ENCODE data around the gene CDH23. TPM values are rescaled to one million over a fixed set of nuclear protein-coding genes. Genes with fewer than 3 reads are reported as not detected.

Gene CDH23
- polyA plus RNA-seq, 1 donor (not counting 4 experiments of a cell fraction or from before 2014, with no cell fraction given): 0.01 TPM

- Histone ChIP-seq H3K4me3 (ENCODE audit: control insufficient read depth in 2 of 3, extremely low read depth in 1 of 3, insufficient read depth in 2 of 3, low read depth in 1 of 3, low read length in 3 of 3) (no peak overlapping the region), H3K9me3 (ENCODE audit: control insufficient read depth, low read depth, low read length) (no peaks in the 10 kb centered on the region), H3K27me3 (ENCODE audit: control insufficient read depth, extremely low read depth, insufficient read depth, low read length) (peaks cover 5% of the 10 kb centered on the region), H3K36me3 (ENCODE audit: control insufficient read depth in 2 of 2, extremely low read depth in 1 of 2, insufficient read depth in 2 of 2, low read length in 2 of 2) (no peaks in the 10 kb centered on the region), H3K79me2 (ENCODE audit: control insufficient read depth, insufficient read depth, low read length) (no peaks in the 10 kb centered on the region), H3K4me2 (ENCODE audit: control insufficient read depth, extremely low read depth, insufficient read depth, low read depth, low read length) (no peak overlapping the region), H3K27ac (ENCODE audit: control insufficient read depth, insufficient read depth, low read length) (no peak overlapping the region), H2AFZ (ENCODE audit: control insufficient read depth, low read length) (no peak overlapping the region), H4K20me1 (ENCODE audit: control insufficient read depth, extremely low read depth, insufficient read depth, low read length) (no peaks in the 10 kb centered on the region), H3K9ac (ENCODE audit: control insufficient read depth, extremely low read depth, insufficient read depth, low read length) (no peak overlapping the region), H3K4me1 (ENCODE audit: control insufficient read depth, extremely low read depth, insufficient read depth, low read length) (peaks cover 6% of the 10 kb centered on the region), H3K9me1 (ENCODE audit: control insufficient read depth, extremely low read depth, insufficient read depth, low read length) (no peaks in the 10 kb centered on the region)
- FAIRE-seq (no peak), DNase-seq (ENCODE audit: low read depth, low spot score) (no peak)
- TF ChIP-seq CTCF (optimal IDR thresholded peaks at IDR 0.05 in 1 of 3, IDR thresholded peaks at IDR 0.05 in 1 of 3, conservative IDR thresholded peaks at IDR 0.05 in 1 of 3; ENCODE audit: extremely low read depth in 1 of 3, insufficient read depth in 2 of 3, low read length in 3 of 3) (no peak), EZH2 (IDR thresholded peaks at IDR 0.05; ENCODE audit: low read length) (no peak)
- dilution Hi-C loops (cut with MboI; ENCODE audit: extremely low pct_ligation_motif_present, low sequenced_read_pairs): no loop called here
Measured at GRCh38 chr10:71360735-71361134, 36.0 kb upstream of the CDH23 start.

- no peak for DNase-seq (ENCODE audit: low read depth, low spot score)
- Histone ChIP-seq H3K9me1 (ENCODE audit: control insufficient read depth, extremely low read depth, insufficient read depth, low read length) (no peaks in the 10 kb centered on the region), H3K79me2 (ENCODE audit: control insufficient read depth, insufficient read depth, low read length) (no peaks in the 10 kb centered on the region), H3K4me1 (ENCODE audit: control insufficient read depth, extremely low read depth, insufficient read depth, low read length) (peaks cover 6% of the 10 kb centered on the region), H3K9me3 (ENCODE audit: control insufficient read depth, low read depth, low read length) (no peaks in the 10 kb centered on the region), H3K9ac (ENCODE audit: control insufficient read depth, extremely low read depth, insufficient read depth, low read length) (no peak overlapping the region), H4K20me1 (ENCODE audit: control insufficient read depth, extremely low read depth, insufficient read depth, low read length) (no peaks in the 10 kb centered on the region), H2AFZ (ENCODE audit: control insufficient read depth, low read length) (no peak overlapping the region), H3K4me2 (ENCODE audit: control insufficient read depth, extremely low read depth, insufficient read depth, low read depth, low read length) (no peak overlapping the region), H3K4me3 (ENCODE audit: control insufficient read depth in 2 of 3, extremely low read depth in 1 of 3, insufficient read depth in 2 of 3, low read depth in 1 of 3, low read length in 3 of 3) (no peak overlapping the region), H3K27ac (ENCODE audit: control insufficient read depth, insufficient read depth, low read length) (no peak overlapping the region), H3K27me3 (ENCODE audit: control insufficient read depth, extremely low read depth, insufficient read depth, low read length) (peaks cover 5% of the 10 kb centered on the region), H3K36me3 (ENCODE audit: control insufficient read depth in 2 of 2, extremely low read depth in 1 of 2, insufficient read depth in 2 of 2, low read length in 2 of 2) (no peaks in the 10 kb centered on the region)
- dilution Hi-C loops (cut with MboI; ENCODE audit: extremely low pct_ligation_motif_present, low sequenced_read_pairs): no loop called here
- TF ChIP-seq CTCF (optimal IDR thresholded peaks at IDR 0.05 in 1 of 3, IDR thresholded peaks at IDR 0.05 in 1 of 3, conservative IDR thresholded peaks at IDR 0.05 in 1 of 3; ENCODE audit: extremely low read depth in 1 of 3, insufficient read depth in 2 of 3, low read length in 3 of 3): no peak
- no peak for TF ChIP-seq EZH2 (IDR thresholded peaks at IDR 0.05; ENCODE audit: low read length)
- no peak for FAIRE-seq
Measured at GRCh38 chr10:71361581-71361980, 35.1 kb upstream of the CDH23 start.
